Hippocampal formation (tissue), 2 donors: Measurements from ENCODE around the gene PCSK5.
"Not testable (repeated sequence)": the region's sequence is repeated elsewhere in the genome, so short reads cannot be mapped to it uniquely, and the experiment has no call there.

Experiments
- DNase-seq, 2 donors: peaks; one replicate each; lab custom pipeline; 2025; lab: John Stamatoyannopoulos, UW

The PCSK5 gene

GRCh38 chr9:76249309-76249708 is 358.8 kb downstream of the PCSK5 start:
- DNase-seq, result no peak

GRCh38 chr9:76255781-76256455 is 365.4 kb downstream of the PCSK5 start:
- peak in 1 of 2 donors; percentile 7 for DNase-seq

GRCh38 chr9:76257311-76257710 is 366.8 kb downstream of the PCSK5 start:
- peak in 1 of 2 donors; percentile 2 for DNase-seq

GRCh38 chr9:76266649-76267283 is 376.3 kb downstream of the PCSK5 start:
- DNase-seq, result no peak

GRCh38 chr9:76267284-76267652 is 376.8 kb downstream of the PCSK5 start:
- DNase-seq, result no peak

GRCh38 chr9:76269789-76270188 is 379.3 kb downstream of the PCSK5 start:
- DNase-seq, result no peak

GRCh38 chr9:76271755-76272154 is 381.3 kb downstream of the PCSK5 start:
- no peak for DNase-seq

GRCh38 chr9:76289042-76289441 is 398.6 kb downstream of the PCSK5 start:
- DNase-seq, result no peak

GRCh38 chr9:76289703-76290102 is 399.2 kb downstream of the PCSK5 start:
- no peak for DNase-seq

GRCh38 chr9:76290555-76290954 is 400.1 kb downstream of the PCSK5 start:
- DNase-seq, result no peak

- DNase-seq, result no peak
These were observed 401.8 kb downstream of the PCSK5 start for GRCh38 chr9:76292246-76292645.

GRCh38 chr9:76292658-76293057 is 402.2 kb downstream of the PCSK5 start:
- no peak for DNase-seq

- no peak for DNase-seq
These were observed 403.8 kb downstream of the PCSK5 start for GRCh38 chr9:76294301-76294700.

GRCh38 chr9:76296561-76297310 is 406.3 kb downstream of the PCSK5 start:
- no peak for DNase-seq

GRCh38 chr9:76297721-76298239 is 407.3 kb downstream of the PCSK5 start:
- DNase-seq, result no peak

- no peak for DNase-seq
These were observed 408.2 kb downstream of the PCSK5 start for GRCh38 chr9:76298521-76299144.

GRCh38 chr9:76302543-76302942 is 412.1 kb downstream of the PCSK5 start:
- no peak for DNase-seq

- DNase-seq, result peak in 1 of 2 donors; percentile 66
These were observed 412.6 kb downstream of the PCSK5 start for GRCh38 chr9:76302947-76303550.

- DNase-seq, result not testable (repeated sequence)
These were observed 416.6 kb downstream of the PCSK5 start for GRCh38 chr9:76307047-76307446.

- DNase-seq, result no peak
These were observed 420.1 kb downstream of the PCSK5 start for GRCh38 chr9:76310577-76310976.

- no peak for DNase-seq
These were observed 420.5 kb downstream of the PCSK5 start for GRCh38 chr9:76310991-76311390.

- no peak for DNase-seq
These were observed 421.1 kb downstream of the PCSK5 start for GRCh38 chr9:76311537-76311936.
